GM12878 (cell line): ENCODE data around the gene CNTNAP5. TPM values are rescaled to one million over a fixed set of nuclear protein-coding genes. Genes with fewer than 3 reads are reported as not detected.

Source experiments
- ATAC-seq: fragments of 200-7000 bp; cut with Tn5 transposase; 3 replicates; pipeline ENCODE4 v1.9.1; 2020; ENCODE audit warnings: mild to moderate bottlenecking, moderate library complexity
- BruUV-seq: library from RNA; stranded (reverse); fragments of 400-500 nt; replicated peaks from 2 replicates; lab custom pipeline; 2021; lab: Mats Ljungman, UMichigan
- CTCF ChIA-PET: fragments of 300-600 bp; sonication (Branson Sonifier 250); formaldehyde crosslinking; extraction: SDS; loops from one replicate; lab custom pipeline; 2021; ENCODE audit warnings: inconsistent platforms; lab: Yijun Ruan, JAX
- POLR2A ChIA-PET: fragments of 350-600 bp; formaldehyde crosslinking; extraction: SDS; loops from one replicate; lab custom pipeline; 2021; ENCODE audit warnings: inconsistent platforms; lab: Charles Lee
- RAD21 ChIA-PET: fragments of 300-600 bp; sonication (Branson Sonifier 250); formaldehyde crosslinking; loops from one replicate; lab custom pipeline; 2023; ENCODE audit warnings: antibody characterized with exemption; ENCODE audit not compliant: unreplicated experiment; lab: Charles Lee
- SMC1A ChIA-PET: fragments of 300-600 bp; sonication (Branson Sonifier 250); formaldehyde crosslinking; loops from one replicate; lab custom pipeline; 2023; ENCODE audit not compliant: unreplicated experiment, uncharacterized antibody; lab: Charles Lee
- DNase-seq: peaks from one replicate; pipeline ENCODE4 v3.0.0-alpha.2; 2011; ENCODE audit warnings: low read depth, low spot score
- FAIRE-seq: peaks from 3 replicates; lab custom pipeline; 2011; peaks lifted over from hg19 to GRCh38; lab: Jason Lieb, UNC
- H2AFZ ChIP-seq: 2 replicates; pipeline ENCODE4 v1.6.0; 2011; ENCODE audit warnings: low read depth, low read length, control low read depth; ENCODE audit not compliant: control insufficient read depth
- H3K27ac ChIP-seq: 2 replicates; pipeline ENCODE4 v1.5.1; 2011; ENCODE audit warnings: control low read depth; ENCODE audit not compliant: control insufficient read depth, insufficient read depth
- H3K27me3 ChIP-seq, 2 experiments: replicated peaks in 1 of 2; 2 replicates each; pipeline versions ENCODE4 v1.6.0 to v1.6.1; 2011; ENCODE audit warnings: low read length in 1 of 2; ENCODE audit not compliant: control insufficient read depth in 2 of 2, insufficient read depth in 2 of 2
- H3K36me3 ChIP-seq, 2 experiments: 2 replicates each; pipeline ENCODE4 v1.5.1; 2011; ENCODE audit warnings: low read length in 1 of 2; ENCODE audit not compliant: control insufficient read depth in 2 of 2, insufficient read depth in 2 of 2
- H3K4me1 ChIP-seq: 2 replicates; pipeline ENCODE4 v1.6.1; 2011; ENCODE audit warnings: mild to moderate bottlenecking, low read length, moderate library complexity, mixed read lengths; ENCODE audit not compliant: control insufficient read depth, insufficient read depth
- H3K4me2 ChIP-seq: 2 replicates; pipeline ENCODE4 v1.6.0; 2011; ENCODE audit warnings: control low read depth; ENCODE audit not compliant: control insufficient read depth, insufficient read depth
- H3K4me3 ChIP-seq: fragments of 200-600 bp; sonication (generic); 2 replicates; pipeline ENCODE4 v1.5.1; 2016
- H3K79me2 ChIP-seq: 2 replicates; pipeline ENCODE4 v1.6.0; 2011; ENCODE audit warnings: low read length; ENCODE audit not compliant: control insufficient read depth, insufficient read depth
- H3K9ac ChIP-seq: 2 replicates; pipeline ENCODE4 v1.8.0; 2011; ENCODE audit warnings: low read length, control low read depth, mixed read lengths; ENCODE audit not compliant: control insufficient read depth, insufficient read depth
- H3K9me3 ChIP-seq: replicated peaks from 3 replicates; pipeline ENCODE4 v1.5.1; 2011; ENCODE audit warnings: mild to moderate bottlenecking, low read length; ENCODE audit not compliant: control insufficient read depth, insufficient read depth
- H4K20me1 ChIP-seq: 2 replicates; pipeline ENCODE4 v1.6.0; 2011; ENCODE audit not compliant: control insufficient read depth, insufficient read depth
- ATF2 ChIP-seq: IDR thresholded peaks from 2 replicates; pipeline ENCODE4 v1.6.1; 2012; ENCODE audit warnings: low read length, inconsistent platforms
- CREB1 ChIP-seq: IDR thresholded peaks from 2 replicates; pipeline ENCODE4 v1.6.1; 2012; ENCODE audit warnings: low read depth, mild to moderate bottlenecking, inconsistent platforms
- SMAD5 ChIP-seq: IDR thresholded peaks from 2 replicates; pipeline ENCODE4 v1.6.1; 2016; ENCODE audit warnings: antibody characterized with exemption, low read depth
- SRF ChIP-seq, 2 experiments: IDR thresholded peaks; 2 replicates each; pipeline ENCODE4 v1.6.1; 2011; ENCODE audit warnings: low read depth in 2 of 2, low read length in 2 of 2, mild to moderate bottlenecking in 1 of 2, moderate library complexity in 1 of 2
- STAT1 ChIP-seq: fragments of 450-650 bp; conservative IDR thresholded peaks from 2 replicates; pipeline ENCODE4 v1.6.1; 2014; ENCODE audit warnings: antibody characterized with exemption, mild to moderate bottlenecking
- YY1 ChIP-seq: IDR thresholded peaks from 2 replicates; pipeline ENCODE4 v1.6.1; 2011; ENCODE audit warnings: low read depth, mild to moderate bottlenecking, low read length
- ZBED1 ChIP-seq: IDR thresholded peaks from 2 replicates; pipeline ENCODE4 v1.6.1; 2016; ENCODE audit warnings: borderline replicate concordance
- in situ Hi-C: fragments of 300-500 bp; cut with MboI; formaldehyde crosslinking; loops from 9 replicates; pipeline ENCODE4 v1.14.3; 2018; ENCODE audit warnings: mixed read lengths
- intact Hi-C: fragments of 100-400 bp; cut with micrococcal nuclease; formaldehyde crosslinking; loops from one replicate; pipeline ENCODE4 v1.14.2; 2022; ENCODE audit not compliant: unreplicated experiment
- polyA plus RNA-seq, 11 experiments: library from polyadenylated mRNA; depleted of rRNA in 4 of 11; unstranded in 6 of 11; stranded (reverse) in 5 of 11; fragments of >200 nt; fragmentation: Nextera tagmentation in 4 of 11; fragmentation: Illumina TruSeq in 1 of 11; extraction: Ambion mirVana in 4 of 11; extraction: Trizol in 1 of 11; gene quantifications; 1 replicate in 1 of 11; 2 replicates in 10 of 11; pipeline versions ENCODE4 v1.2.1 to v1.2.3, GENCODE V29; 2011 to 2016; ENCODE audit warnings: inconsistent platforms in 2 of 11, missing spikeins in 2 of 11, low read depth in 1 of 11
- total RNA-seq, 4 experiments: library from RNA; depleted of rRNA in 3 of 4; stranded (reverse); fragments of >200 nt in 3 of 4; fragmentation: Illumina TruSeq in 1 of 4; extraction: Trizol in 1 of 4; gene quantifications; 2 replicates each; pipeline versions ENCODE4 v1.2.1 to v1.2.3, GENCODE V29; 2013 to 2021
- TF ChIP-seq, protein P1 (sequence below): IDR thresholded peaks from 2 replicates; pipeline ENCODE4 v1.6.1; 2011; ENCODE audit warnings: borderline replicate concordance, low read depth, mild to moderate bottlenecking, moderate library complexity, mixed read lengths, low read length; ENCODE audit not compliant: insufficient read depth; ENCODE audit errors: extremely low read length
- TF ChIP-seq, protein P2 (sequence below): fragments of 450-650 bp; IDR thresholded peaks from 2 replicates; pipeline ENCODE4 v1.6.1; 2014; ENCODE audit warnings: mild to moderate bottlenecking

The CNTNAP5 gene
- total and polyA plus RNA-seq, 10 of the 15 experiments (the other 5 are each of a cell fraction or from before 2014, with no cell fraction given) = not detected

GRCh38 chr2:124347209-124347608, 322.1 kb downstream of the CNTNAP5 start (continued):
- TF ChIP-seq SRF (IDR thresholded peaks at IDR 0.05; ENCODE audit: low read depth in 2 of 2, low read length in 2 of 2) (no peak), CREB1 (no peak), ATF2 (no peak)
- TF ChIP-seq, protein P1, sequence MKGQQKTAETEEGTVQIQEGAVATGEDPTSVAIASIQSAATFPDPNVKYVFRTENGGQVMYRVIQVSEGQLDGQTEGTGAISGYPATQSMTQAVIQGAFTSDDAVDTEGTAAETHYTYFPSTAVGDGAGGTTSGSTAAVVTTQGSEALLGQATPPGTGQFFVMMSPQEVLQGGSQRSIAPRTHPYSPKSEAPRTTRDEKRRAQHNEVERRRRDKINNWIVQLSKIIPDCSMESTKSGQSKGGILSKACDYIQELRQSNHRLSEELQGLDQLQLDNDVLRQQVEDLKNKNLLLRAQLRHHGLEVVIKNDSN = no peak

DNA sequence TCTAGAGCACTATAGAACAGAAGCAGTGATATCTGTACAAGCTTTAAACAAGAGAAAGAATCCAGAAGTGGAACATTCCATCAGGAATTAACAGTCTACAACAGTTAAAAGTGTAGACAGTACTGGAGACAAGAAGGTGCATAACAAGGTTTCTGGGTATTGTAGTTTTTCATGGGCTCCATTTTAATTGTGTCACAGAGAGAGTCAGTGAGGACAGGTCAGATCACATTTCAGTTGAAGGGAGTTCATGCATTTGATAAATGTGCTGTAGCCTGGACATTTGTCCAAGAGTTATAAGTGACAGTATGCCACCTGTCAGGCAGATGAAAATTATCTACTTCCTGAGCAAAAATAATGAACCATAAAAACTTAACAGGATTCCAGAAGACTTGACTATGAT, 328.6 kb downstream of the CNTNAP5 start:
- Histone ChIP-seq H3K36me3 (no peaks in the 10 kb centered on the region), H2AFZ (no peak overlapping the region), H3K4me1 (no peaks in the 10 kb centered on the region), H4K20me1 (no peaks in the 10 kb centered on the region), H3K4me3 (no peak overlapping the region), H3K27me3 (no peaks in the 10 kb centered on the region), H3K4me2 (no peak overlapping the region), H3K9ac (no peak overlapping the region), H3K79me2 (no peaks in the 10 kb centered on the region), H3K9me3 (no peaks in the 10 kb centered on the region), H3K27ac (no peak overlapping the region)
- BruUV-seq = no TSS peak
- in situ Hi-C loops (no loop called here), intact Hi-C loops (no loop called here)
- RAD21 ChIA-PET = no interaction called here
- FAIRE-seq (no peak), ATAC-seq (no peak), DNase-seq (no peak)
- POLR2A ChIA-PET = no interaction called here
- TF ChIP-seq ZBED1 (no peak), YY1 (no peak), STAT1 (no peak), SMAD5 (no peak)
- TF ChIP-seq, protein P2, sequence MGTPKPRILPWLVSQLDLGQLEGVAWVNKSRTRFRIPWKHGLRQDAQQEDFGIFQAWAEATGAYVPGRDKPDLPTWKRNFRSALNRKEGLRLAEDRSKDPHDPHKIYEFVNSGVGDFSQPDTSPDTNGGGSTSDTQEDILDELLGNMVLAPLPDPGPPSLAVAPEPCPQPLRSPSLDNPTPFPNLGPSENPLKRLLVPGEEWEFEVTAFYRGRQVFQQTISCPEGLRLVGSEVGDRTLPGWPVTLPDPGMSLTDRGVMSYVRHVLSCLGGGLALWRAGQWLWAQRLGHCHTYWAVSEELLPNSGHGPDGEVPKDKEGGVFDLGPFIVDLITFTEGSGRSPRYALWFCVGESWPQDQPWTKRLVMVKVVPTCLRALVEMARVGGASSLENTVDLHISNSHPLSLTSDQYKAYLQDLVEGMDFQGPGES = no peak
- SMC1A ChIA-PET = no interaction called here
- CTCF ChIA-PET = no interaction called here
